Head of caudate nucleus (tissue), 42 donors: ENCODE results near the gene SYNDIG1L.
"Not testable (repeated sequence)": the region's sequence is repeated elsewhere in the genome, so short reads cannot be mapped to it uniquely, and the experiment has no call there.

Experiments used
- DNase-seq, 42 donors: peaks; one replicate each; pipeline versions ENCODE4 v3.0.0 to v3.0.0-alpha.2; 2020 to 2021; ENCODE audit warnings: mixed read lengths in 7 of 42
- intact Hi-C: fragments of 100-400 bp; cut with DNase I; formaldehyde crosslinking; loops from one replicate; pipeline ENCODE4 v1.15.0; 2022

Gene SYNDIG1L

DNA sequence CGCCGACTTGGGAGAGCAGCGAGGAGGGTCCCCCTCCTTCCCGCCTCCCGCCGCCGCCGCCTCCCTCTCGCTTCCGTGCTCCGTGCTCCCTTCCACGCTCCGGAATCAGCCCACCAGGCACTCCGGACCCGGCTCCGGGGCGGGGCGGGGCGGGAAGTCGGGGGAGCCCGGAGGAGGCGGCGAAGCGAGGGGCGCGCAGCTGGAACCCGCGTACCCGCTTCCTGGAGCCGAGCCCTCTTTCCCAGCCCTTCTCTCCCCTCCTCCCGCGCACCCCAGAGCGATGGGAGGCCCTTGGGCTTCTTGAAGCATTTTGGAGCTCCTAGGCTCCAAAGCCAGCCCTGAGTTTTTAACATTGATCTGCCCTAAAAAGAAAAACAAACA is at the start of gene SYNDIG1L:
SYNDIG1L (minus strand) TSS at position 9 of the 381 bp plus-strand sequence. CDS start 16,466 bp downstream, outside the sequence.
- peak in 13 of 42 donors; percentile 21 to 68 (median 42) for DNase-seq
- intact Hi-C loops: no loop called here

DNA sequence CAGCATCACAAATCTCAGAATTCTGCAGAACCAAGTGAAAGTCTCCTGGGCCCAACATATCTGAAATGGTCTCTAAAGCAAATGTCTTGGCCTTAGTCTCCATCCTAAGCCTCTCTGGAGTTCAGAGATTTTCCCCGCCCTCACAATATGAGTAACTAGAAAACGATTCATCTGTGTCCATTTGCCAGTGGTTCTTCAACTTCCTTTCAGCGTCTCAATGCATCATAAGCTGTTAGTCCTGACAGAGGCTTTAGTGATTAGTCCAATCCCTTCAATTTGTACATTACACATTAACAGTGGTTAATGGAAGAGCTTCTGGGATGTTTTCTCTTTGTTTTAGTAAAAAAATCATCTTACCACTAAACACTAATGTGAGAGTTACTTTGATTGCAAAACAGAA is 49.7 kb upstream of the SYNDIG1L start:
- no peak for DNase-seq
- intact Hi-C loops: no loop called here

DNA sequence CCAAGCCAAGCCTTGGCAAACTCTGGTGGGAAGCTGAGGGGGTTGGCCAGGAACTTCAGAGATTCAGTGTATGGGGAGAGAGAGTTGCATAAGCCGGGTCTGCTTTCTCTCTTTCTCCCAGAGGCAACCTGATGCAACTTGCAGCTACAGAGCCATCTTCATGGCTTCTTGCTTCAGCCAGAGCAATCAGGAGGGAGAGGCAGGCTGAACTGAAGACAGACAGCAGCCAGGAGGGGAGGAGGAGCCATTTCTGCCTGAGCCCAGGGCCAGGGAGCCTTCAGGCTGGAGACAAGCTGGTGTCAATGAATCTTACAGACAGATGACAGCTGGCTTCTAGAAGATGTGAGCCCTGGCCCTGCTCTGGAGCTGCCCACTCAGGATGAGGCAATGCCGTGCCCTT is 48.4 kb upstream of the SYNDIG1L start:
- DNase-seq: peak in 1 of 42 donors; percentile 22
- intact Hi-C loops: no loop called here

DNA sequence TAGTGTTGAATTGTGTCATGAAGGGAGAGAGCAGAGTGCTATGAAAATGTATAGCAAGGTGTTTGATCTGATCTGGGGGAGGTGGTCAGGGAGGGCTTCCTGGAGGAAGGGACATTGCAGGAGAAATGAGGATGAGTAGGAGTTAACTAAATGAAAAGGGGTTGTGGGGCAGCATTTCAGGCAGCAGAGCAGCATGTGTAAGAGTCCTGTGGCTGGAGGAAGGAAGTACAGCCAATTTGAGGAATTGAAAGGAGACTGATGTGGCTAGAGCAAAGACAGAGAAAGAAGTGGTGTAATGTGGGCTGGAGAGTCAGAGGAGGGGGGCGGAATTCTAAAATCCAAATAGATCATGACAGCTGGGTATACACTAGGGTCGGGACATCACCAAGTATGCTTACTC is 46.6 kb upstream of the SYNDIG1L start:
- intact Hi-C loops: no loop called here
- DNase-seq: no peak

DNA sequence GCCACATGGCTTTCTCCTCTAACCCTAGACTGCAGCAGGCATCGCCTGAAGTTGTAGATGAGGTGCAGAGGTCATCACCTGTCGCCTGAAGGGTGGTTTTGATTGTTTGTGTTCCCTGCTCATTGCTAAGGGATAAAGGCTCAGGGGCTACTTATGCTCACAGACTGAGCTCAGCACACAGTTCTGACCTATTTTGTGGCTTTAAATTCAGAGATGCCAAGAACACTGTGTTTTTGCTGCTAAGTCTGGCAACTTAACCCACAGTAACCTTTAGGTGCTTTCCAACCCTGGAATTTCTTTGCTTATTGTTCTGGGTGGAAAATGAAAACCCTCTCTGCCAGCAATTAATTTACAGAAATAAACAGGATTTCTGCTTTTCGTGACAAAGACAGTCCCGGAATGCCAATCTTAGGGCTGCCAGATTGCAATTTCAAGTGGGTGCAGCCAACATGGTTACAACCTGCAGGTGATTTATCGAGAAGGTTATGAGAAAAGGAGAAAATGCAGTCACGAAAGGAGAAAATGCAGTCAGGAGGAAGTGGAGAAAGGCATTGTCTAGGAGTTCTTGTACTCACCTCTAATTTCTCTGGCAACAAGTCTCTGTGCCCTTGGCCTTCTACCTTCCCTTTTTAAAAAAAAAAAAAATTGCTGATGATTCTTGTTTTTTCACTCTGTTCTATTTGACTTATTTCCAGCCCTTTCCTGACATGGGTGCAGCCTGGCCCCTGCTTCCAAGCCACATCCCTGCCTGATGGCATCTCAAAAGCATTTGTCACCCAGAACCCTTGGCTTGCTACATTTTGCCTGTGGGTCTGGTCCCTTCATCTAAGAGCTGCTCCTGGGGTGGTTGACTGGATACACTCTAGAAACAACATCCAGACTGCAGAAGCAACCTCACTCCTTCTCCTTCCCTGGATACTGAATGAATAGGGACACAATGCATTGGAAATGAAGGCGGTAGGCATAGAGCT is 43.8 kb upstream of the SYNDIG1L start:
- intact Hi-C loops: no loop called here
- no peak for DNase-seq

DNA sequence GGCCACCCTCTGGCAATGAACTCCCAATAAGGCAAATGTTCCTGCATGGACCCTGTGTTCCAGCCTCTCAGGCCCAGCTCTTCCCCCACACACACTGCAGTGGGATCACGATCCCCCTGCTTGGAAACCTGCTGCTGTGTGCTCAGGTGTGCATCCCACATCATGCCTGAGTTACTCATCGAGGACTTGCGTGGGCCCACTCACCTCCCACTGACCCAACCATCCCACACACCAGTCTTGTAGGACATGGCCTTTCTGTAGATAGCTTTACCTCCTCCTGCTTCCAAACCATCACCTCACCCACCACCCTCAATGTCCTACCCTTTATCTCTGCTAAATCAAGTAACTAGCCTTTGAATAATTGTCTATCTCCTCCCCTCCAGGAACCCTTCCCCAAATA is 42.5 kb upstream of the SYNDIG1L start:
- intact Hi-C loops: no loop called here
- DNase-seq: peak in 40 of 42 donors; percentile 32 to 89 (median 65)

DNA sequence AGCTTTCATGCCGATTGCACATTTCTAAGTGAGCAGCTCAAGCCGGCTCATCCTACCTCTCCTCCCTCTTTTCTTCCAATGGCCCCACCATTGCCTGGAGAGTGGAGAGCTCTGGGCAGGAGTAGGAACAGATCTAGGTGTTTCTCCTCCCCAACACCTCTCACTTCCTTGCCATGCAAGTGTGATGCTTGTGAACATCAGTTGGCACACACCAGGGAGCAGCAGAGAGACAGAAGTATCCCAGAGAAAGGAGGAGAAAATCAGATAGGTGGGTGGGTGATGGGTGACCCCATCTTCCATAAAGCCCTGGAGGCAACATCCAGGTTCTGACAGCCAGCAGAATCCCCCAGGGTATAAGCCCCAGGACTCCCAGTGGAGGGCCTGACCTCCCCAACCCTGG is 39.3 kb upstream of the SYNDIG1L start:
- peak in 7 of 42 donors; percentile 12 to 71 (median 48) for DNase-seq
- intact Hi-C loops: no loop called here

DNA sequence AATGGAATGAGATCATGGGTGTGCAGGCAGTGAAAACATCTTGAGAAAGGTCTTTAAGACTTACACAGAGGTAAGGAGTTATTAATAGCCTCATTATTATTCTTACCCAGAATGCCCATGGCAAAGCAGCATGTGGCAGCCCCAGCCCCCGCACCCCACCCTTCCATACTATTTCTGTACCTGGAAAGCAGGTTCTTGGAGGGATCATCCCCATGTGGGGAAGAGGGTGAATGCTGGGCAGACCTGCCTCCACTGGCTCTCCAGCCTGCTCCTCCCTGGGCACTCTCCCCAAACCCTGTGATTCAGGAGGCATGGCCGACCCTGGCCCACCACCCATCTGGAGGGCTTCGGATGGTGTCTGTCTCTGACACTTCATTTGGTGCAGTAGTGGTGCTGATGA is 38.8 kb upstream of the SYNDIG1L start:
- intact Hi-C loops: no loop called here
- DNase-seq: peak in 40 of 42 donors; percentile 42 to 90 (median 68)

DNA sequence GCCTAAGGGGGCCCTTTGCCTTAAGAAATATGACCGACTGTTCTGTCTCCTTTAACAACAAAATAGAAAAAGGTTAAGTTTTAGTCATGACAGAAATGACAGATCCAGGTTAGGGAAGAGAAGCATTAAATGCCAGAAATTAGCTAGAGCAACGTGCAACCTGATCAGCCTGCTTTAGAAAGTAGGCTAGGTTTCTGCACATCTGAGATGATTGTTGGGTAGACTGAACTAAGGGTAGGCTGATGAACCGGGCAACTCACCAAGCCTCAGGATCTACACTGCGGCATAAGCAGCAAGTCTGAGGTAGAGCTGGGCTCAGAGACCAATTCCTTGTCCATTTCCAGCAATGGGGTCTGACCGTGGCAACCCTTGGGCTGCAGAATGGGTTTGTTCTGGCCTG is 37.7 kb upstream of the SYNDIG1L start:
- intact Hi-C loops: no loop called here
- peak in 9 of 42 donors; percentile 13 to 74 (median 51) for DNase-seq

DNA sequence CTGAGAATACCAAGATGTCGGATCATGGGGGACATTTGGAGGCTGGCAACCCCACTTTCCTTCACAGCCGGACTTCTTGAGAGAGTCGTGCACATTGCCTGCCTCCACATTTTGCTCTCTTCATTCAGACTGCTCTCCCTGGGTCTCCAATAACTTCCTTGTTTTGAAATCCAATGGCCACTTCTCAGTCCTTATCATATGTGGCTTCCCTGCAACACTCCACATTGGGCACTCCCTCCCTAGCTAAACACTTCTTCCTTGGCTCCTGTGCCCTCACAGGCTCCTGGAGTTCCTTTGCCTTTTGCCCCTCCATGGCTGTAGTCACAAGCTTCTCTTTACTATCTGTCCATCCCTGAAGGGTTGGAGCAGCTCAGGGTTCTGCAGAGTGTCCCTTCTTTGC is 37.0 kb upstream of the SYNDIG1L start:
- no peak for DNase-seq
- intact Hi-C loops: no loop called here

DNA sequence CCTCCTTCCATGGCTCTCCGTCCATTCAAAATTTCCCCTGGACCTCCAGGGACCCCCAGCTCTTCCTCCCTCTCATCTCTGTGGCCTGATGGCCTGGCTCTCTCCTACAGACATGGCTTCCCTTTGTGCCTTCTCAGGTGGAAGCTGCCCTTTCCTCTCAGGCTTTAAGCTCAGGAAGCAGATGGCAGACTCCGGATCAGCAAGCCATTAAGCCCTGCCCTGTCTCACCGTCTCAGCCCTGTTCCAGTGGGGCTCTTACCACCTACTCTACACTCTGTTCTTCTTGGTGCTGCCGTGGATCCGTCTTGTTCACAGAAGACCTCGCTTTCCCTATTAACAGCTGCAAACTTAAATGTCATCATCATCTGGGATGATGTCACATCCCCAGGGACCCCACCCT is 34.0 kb upstream of the SYNDIG1L start:
- peak in 1 of 42 donors; percentile 28 for DNase-seq
- intact Hi-C loops: no loop called here

DNA sequence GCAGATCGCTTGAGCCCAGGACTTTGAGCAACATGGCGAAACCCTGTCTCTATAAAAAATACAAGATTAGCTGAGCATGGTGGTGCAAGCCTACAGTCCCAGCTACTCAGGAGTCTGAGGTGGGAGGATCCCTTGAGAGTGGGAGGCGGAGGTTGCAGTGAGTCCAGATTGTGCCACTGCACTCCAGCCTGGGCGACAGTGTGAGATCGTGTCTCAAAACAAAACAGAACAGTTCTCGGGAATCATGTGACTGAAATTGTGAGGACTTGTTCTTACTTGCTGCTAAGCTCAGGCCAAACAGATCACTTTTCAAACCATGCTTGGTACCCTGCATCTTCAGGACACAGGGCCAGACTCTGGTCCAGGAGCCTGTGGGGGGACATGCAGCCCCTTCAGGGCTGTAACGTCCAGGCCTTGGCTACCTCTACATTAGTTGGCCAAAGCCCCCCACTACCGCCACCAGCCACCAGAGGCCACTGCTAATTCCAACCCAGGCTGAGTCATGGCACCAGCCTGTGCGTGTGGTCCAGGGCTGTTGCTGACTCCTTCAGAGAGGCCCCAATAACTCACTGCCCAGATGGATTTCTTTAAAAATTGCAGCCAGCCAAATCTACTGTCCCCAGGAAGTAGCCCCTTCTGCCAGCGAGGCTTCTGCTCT is 33.4 kb upstream of the SYNDIG1L start:
- intact Hi-C loops: no loop called here
- peak in 2 of 42 donors; percentile 22 to 43 for DNase-seq

DNA sequence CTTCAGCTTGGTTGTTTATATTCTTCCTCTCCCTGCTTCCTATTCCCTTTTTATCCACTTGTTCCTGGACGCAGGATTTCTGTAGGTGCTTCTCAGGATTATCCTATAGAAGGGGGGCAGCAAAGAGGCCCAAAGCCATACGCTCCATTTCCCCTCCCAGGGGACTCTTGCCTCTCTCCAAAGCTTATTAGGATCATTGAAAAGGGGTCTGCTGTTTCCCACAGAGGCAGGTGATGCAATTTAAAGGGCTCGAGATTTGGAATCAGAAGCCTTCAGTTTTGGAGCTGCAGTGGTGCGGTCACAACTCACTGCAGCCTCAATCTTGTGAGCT is 31.5 kb upstream of the SYNDIG1L start:
- intact Hi-C loops: no loop called here

DNA sequence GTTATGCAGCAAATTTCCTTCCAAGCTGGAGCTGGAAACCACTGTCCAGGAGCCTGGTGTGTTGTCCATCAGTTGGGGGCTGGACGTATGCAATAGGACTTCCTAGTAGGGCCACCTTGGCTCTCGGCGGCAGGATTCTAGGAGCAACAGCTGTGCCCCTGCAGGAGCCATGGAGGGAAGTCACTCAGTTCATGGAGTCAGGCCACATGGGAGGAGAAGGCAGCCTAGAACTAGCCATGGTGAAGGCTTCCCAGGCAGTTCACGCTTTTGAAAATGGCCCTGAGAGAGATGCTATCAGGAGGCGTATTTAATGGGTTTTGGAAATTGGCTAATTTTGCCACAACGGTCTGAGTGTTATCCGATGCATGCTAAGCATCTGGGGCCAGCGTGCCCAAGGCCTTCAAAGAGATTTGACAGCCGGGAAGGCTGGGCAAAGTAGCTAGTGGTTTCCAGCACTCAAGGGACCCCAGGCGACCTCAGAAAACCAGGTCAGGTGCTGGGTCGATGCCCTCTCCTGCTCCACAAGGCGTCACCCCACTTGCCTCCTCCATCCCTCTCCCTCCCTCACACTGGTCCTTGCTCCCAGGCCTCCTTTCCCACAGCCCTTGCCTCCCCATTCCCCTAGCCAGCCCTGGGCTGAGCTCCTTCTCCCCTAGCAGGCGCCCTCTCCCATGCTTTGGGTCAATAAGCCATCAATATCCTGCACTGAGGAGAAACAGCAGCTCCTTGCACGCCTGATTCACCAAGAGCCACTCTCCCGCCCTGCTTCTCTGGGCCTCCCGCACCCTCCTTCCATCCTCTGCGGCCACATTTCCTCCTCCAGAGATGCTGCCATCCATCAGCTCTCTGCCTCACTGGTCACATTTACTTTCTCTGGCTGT is 30.9 kb upstream of the SYNDIG1L start:
- DNase-seq: peak in 1 of 42 donors; percentile 31
- intact Hi-C loops: no loop called here

More for the DNA sequence above, 31.5 kb upstream of the SYNDIG1L start:
- no peak for DNase-seq

DNA sequence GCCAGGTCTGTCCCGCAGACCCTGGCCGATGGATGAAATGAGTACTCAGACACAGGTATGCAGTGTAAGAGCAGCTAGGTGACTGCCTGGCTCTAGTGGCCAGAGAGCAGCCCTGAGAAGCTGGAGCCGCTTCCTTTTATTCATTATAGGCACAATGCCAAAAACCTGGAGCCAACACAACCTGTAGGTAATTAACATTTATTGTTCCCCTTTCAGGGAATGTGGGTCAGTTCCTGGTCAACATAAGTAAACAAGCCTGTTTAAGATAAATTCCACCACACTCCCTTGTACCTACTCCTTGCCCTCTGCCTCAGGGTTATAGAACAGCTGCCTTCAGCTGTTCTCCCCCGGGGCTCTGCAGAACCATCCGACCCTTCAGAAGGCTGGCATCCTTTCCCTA is 28.4 kb upstream of the SYNDIG1L start:
- DNase-seq: peak in 1 of 42 donors; percentile 7
- intact Hi-C loops: not testable (repeated sequence)

DNA sequence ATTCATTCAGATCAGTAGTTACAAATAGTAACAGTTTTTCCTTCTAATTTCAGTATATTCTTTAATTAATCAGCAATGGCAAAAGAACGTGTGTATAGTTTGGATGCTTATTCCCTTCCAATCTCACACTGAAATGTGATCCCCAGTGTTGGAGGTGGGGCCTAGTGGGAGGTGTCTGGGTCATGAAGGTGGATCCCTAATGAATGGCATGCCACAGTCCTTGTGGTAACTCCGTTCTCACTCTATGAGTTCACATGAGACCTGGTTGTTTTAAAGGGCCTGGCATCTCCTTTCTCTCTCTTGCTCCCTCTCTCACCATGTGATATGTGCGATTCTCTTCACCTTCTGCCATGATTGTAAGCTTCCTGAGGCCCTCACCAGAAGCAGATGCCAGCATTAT is 18.9 kb upstream of the SYNDIG1L start:
- intact Hi-C loops: no loop called here
- DNase-seq: no peak

DNA sequence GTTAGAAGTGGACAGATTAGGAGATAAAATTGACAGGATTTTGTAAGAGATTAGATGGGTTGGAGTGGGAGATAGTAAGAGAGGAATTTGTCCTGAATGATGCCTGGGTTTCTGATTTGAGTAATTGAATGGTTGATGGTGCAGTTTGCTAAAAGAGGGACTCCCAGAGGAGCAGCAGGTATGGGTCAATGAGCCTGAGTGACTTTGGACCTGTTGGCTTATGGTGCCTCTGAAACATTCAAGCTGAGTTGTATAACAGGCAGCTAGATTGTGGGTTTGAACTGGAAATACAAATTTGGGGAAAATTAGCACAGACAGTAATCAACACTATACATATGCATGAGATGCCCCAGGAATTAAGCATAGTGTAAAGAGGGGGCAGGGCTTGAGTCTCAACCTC is 16.7 kb upstream of the SYNDIG1L start:
- no peak for DNase-seq
- intact Hi-C loops: no loop called here

DNA sequence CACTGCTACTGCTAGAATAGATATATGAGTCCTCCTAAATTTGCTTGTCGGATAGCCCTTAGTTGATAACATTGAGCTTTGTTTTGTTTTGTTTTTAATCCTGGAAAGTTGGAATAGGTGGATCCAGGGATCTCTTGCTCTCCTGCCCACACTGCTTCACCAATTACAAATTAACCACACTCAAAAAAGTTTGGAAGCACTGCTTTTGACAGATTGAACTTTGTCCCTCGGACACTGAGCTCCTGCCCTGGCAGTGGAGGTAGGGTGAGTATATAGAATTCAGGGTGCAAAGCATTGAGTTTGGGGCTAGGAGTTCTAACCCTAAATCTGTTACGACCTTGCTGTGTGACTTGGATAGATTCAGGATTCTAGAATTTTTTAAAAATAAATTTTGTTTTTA is 15.1 kb upstream of the SYNDIG1L start:
- intact Hi-C loops: no loop called here

DNA sequence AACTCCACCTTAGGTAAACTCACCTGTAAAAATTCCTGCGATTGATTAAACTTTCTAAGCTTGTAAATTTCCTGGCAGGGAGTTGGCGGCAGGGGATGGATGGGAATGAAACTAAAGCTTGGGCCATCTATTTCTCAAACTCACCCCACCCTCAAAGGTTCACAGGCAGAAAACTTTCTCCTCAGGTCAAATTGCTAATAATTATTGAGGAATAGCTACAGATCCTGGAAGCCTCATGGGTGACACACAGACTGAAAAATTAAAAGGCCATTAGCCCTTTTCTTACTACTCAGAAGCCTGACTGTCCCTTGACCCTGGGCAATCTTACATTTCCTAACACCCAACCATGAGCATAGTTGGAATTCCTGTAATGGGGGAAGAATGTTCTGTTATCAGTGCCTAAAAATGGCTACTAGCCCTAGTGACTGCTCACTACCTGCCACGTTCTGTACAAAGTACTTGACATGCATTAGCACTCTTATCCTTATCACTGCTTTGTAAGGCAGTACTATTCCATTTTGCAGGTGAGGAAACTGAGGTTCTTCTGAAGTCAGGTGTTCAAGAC is 12.4 kb upstream of the SYNDIG1L start:
- intact Hi-C loops: no loop called here
- no peak for DNase-seq

More for the DNA sequence above, 15.1 kb upstream of the SYNDIG1L start:
- DNase-seq: peak in 1 of 42 donors; percentile 8
